ENCODE measurements around the gene RBM48. TPM values are rescaled to one million over a fixed set of nuclear protein-coding genes. Genes with fewer than 3 reads are reported as not detected.
"Not testable (repeated sequence)": the region's sequence is repeated elsewhere in the genome, so short reads cannot be mapped to it uniquely, and the experiment has no call there.

The RBM48 gene
- total RNA-seq, 1 donor from 2014 or later = 10.9 TPM

GRCh38 chr7:92543542-92543941 lies 14.9 kb downstream of the RBM48 start:
- not testable (repeated sequence) for DNase-seq (ENCODE audit: low read depth in 2 of 2)

GRCh38 chr7:92545116-92545515 lies 16.5 kb downstream of the RBM48 start:
- not testable (repeated sequence) for DNase-seq (ENCODE audit: low read depth in 2 of 2)

DNA sequence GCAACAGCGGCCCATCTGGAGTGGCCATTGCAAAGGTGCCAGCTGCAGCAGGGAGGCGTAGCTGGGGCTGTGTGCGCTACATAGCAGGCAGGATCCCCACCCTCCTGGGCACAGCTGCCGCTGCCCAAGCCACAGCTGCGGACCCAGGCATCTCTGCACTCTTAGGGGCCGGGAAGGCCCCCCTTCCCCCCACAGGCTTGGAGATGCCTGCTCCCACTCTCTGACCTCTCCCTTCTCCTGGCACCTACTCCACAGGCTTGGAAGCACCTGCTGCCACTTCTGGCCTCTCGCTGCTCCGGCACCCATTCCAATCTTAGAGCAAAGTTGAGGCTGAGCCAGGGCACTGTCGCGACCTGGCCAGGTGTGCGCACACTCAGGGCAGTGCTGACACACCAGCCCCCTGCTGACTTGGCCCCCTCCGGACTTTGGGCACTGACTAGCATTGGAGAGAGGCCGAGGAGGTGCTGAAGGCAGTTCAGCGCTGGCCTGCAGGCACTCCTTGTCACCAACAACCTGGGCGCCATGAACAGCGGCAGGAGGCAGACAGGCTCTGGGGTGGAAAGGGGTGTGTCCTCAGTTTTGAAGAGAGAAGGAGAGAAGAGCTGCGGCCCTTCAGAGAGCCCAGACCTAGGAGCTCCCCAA lies 18.4 kb downstream of the RBM48 start:
- no peak for DNase-seq (ENCODE audit: low read depth in 2 of 2)

- DNase-seq (ENCODE audit: low read depth in 2 of 2) = no peak
Measured at GRCh38 chr7:92547579-92547978, 19.0 kb downstream of the RBM48 start.

DNA sequence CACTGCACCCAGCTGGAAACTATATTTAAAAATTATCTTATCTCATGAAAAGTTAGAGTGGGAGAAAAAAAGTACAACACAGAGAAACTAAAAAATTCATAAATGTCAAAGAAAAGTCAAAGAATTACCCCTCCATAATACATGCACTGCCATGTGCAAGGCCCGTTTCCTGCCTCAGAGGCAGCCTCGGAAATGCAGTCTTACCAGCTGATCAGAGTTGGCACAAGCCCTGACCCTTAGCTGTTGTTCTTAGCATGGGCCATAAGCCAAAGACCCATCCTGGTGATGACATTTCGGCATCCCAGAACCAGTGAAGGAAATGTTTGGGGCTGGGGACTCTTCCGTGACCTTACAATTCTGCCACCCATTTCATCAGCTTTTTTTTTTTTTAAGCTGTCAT lies 21.6 kb downstream of the RBM48 start:
- peak in 1 of 2 donors; percentile 21 for DNase-seq (ENCODE audit: low read depth in 2 of 2)

DNA sequence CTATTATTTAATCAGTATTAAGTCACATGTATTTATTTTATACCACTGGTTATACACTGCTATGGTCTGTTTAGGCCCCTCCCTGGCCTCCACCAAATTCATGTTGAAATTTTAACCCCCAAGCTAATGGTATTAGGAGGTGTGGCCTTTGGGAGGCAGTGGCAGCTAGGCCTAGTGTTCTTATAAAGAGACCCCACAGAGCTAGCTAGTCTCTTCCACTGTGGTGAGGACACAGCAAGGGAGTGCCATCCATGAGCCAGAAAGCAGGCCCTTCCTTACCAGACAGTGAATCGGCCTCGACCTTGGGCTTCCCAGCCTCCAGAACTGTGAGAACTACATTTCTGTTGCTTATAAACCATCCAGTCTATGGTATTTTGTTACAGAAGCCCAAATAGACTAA lies 28.7 kb downstream of the RBM48 start:
- DNase-seq (ENCODE audit: low read depth in 2 of 2) = no peak

DNA sequence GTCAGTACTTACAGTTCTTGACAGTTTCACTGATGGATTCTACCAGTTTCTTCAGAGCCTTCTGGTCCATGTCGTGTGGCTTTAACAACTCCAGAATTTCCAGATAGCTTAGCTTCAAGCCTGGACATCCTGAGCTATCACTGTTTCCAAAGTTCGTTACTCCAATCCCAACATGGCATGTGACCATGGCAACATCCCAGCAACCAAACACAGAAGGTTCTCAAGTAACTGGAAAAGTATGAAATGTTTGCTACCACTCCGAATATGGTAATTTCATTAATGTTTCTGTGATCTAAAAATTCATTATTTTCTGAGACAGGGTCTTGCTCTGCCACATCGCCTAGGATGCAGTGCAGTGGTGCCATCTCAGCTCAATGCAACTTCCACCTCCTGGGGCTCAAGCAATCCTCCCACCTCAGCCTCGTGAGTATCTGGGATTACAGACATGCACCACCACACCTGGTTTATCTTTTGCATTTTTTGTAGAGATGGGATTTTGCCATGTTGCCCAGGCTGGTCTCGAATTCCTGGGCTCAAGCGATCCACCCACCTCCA lies 29.3 kb downstream of the RBM48 start:
- no peak for DNase-seq (ENCODE audit: low read depth in 2 of 2)

GRCh38 chr7:92560602-92561001 lies 32.0 kb downstream of the RBM48 start:
- DNase-seq (ENCODE audit: low read depth in 2 of 2) = no peak

- DNase-seq (ENCODE audit: low read depth in 2 of 2) = peak; percentile 32 to 37
Measured at GRCh38 chr7:92563345-92563744, 34.8 kb downstream of the RBM48 start.

DNA sequence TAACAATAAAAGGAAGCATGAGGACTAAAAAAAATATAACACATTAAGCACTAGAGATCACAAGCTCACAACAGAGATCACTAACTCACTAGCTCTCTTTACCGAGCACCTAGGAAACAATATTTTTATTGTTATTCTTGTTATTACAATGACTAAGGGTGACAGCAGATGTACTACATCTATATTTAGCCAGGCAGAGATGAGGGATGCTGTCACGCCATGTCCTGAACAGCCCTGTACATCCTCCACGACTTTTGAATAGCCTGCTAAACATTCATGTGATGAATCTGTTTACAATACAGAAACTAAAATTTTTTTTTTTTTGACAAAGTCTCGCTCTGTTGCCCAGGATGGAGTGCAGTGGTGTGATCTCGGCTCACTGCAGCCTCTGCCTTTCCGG lies 38.9 kb downstream of the RBM48 start:
- DNase-seq (ENCODE audit: low read depth in 2 of 2) = peak; percentile 44 to 78

GRCh38 chr7:92569137-92569536 lies 40.5 kb downstream of the RBM48 start:
- DNase-seq (ENCODE audit: low read depth in 2 of 2) = no peak

DNA sequence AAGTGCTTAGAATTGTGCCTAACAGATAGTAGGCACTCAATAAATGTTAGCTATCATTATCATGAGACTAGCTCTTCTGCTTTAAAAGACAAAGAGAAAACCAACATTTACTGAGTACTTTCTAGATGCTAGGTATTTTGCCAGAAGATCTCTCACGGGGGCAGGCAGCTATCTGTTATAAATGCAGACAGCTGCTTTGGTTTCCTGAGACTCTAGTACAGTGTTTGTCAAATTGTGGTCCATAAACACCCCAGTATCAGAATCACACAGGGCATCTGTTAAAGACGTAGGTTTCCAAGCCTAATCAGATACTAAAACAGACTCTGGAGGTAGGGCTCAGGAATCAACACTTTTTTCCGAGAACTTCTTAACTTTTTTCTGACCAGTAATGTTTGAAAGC lies 47.7 kb downstream of the RBM48 start:
- DNase-seq (ENCODE audit: low read depth in 2 of 2) = no peak

DNA sequence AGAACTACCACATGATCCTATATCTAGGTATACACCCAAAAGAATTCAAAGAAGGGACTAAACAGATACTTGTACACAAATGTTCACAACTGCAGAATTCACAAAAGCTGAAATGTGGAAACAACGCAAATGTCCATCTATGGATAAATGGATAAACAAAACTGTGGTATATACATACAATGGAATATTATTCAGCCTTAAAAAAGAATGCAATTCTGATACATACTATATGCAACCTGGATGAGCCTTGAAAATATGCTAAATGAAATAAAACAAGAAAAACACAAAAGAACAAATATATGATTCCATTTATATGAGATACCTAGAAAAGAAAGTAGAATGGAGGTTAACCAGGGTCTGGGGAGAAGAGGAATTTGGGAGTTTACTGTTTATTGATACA lies 54.4 kb downstream of the RBM48 start:
- no peak for DNase-seq (ENCODE audit: low read depth in 2 of 2)

DNA sequence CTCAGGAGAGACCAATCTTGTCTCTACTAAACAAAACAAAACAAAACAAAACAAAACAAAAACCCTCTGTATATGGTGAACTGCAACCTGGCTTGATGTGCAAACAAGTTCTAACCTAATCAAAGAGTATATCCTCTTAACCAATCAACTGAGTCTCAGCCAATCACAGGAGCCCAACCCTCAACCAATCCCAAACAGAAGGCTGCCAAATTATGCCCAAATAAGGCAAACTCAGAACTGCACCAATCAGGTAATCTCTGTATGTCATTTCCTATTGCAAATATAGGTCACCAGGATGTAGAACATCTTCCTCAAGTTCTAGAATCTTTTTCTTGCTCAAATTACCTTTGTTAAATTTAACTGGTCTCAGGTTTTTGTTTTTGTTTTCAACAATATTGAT lies 56.4 kb downstream of the RBM48 start:
- DNase-seq (ENCODE audit: low read depth in 2 of 2) = peak in 1 of 2 donors; percentile 18

GRCh38 chr7:92586403-92586802 lies 57.8 kb downstream of the RBM48 start:
- no peak for DNase-seq (ENCODE audit: low read depth in 2 of 2)

GRCh38 chr7:92586841-92587240 lies 58.2 kb downstream of the RBM48 start:
- DNase-seq (ENCODE audit: low read depth in 2 of 2) = no peak

Other genes with a start within 250 kb of the RBM48 start
- gene GATAD1, start 81.3 kb upstream of the RBM48 start, total RNA-seq = 10.5 and 12.9 TPM in 2 replicates
- gene ERVW-1, start 50.8 kb upstream of the RBM48 start, total RNA-seq = not detected in 2 replicates
- 7.2 and 11.3 TPM in 2 replicates for gene PEX1, start 275 bp upstream of the RBM48 start, total RNA-seq
- 7.0 and 10.1 TPM in 2 replicates for gene FAM133B, start 61.6 kb downstream of the RBM48 start, total RNA-seq

All from lung microvascular endothelial cell (primary cell).